Dedifferentiated amniotic fluid mesenchymal stem cell (primary cell): ENCODE measurements around the gene FAM193B.

Experiments used
- DNase-seq: peaks from one replicate; pipeline ENCODE4 v3.0.0-alpha.2; 2016; ENCODE audit errors: extremely low spot score

The FAM193B gene

DNA sequence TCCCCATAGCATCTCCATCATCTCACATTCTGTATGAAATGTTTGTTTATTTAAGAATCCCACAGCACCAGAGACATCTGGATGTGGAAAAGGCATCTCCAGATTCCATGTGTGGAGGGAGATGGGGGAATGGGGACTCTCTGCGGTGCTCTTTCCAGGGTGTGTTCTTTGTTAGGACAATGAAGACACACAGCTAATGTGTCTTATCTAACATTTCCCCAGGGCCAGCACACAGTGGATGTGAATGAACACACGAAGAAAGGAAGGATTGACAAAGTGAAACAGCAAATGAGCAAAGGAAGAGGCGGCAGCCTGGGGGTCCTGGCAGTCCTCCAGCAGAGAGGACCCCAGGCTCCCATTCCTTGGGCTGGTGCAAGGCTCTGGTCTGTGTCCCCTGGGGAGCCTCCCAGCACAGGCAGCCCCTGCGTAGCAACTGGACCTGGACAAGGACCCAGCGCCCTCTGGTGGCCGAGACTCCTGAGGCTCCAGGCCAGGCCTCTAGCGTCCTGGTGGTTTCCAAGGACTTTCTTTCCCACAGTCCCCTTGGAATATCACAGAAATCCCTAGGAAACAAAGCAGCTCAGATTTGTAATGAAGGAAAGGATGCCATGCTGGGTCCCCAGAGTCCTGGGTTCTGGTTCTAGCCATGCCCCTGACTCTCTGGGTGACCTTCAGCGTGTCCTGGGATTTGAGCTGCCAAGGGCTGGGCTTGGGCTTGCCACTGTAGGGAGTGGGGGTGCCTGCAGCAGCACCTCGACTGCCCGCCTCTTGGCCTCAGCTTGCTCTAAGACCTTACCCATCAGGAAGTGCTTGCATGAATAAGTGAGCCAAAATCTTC, 53.5 kb downstream of the FAM193B start:
- peak; percentile 88 for DNase-seq

DNA sequence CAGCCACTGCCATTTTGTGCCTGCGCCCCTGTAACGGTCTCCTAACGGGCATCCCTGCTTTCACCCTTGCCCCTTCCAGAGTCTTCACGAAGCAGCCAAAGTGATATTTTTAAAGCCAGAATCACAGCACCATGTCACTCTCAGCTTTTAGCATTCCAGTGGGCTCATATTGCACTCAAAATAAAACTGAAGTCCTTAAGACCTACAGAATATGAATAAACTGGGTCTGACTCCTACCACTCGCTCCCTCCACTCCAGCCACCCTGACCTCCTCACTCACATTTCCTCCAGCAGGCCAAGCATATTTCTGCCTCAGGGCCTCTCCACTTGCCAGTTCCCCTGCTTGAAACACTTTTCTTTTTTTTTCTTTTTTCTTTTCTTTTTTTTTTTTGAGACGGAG, 54.5 kb downstream of the FAM193B start:
- no peak for DNase-seq

DNA sequence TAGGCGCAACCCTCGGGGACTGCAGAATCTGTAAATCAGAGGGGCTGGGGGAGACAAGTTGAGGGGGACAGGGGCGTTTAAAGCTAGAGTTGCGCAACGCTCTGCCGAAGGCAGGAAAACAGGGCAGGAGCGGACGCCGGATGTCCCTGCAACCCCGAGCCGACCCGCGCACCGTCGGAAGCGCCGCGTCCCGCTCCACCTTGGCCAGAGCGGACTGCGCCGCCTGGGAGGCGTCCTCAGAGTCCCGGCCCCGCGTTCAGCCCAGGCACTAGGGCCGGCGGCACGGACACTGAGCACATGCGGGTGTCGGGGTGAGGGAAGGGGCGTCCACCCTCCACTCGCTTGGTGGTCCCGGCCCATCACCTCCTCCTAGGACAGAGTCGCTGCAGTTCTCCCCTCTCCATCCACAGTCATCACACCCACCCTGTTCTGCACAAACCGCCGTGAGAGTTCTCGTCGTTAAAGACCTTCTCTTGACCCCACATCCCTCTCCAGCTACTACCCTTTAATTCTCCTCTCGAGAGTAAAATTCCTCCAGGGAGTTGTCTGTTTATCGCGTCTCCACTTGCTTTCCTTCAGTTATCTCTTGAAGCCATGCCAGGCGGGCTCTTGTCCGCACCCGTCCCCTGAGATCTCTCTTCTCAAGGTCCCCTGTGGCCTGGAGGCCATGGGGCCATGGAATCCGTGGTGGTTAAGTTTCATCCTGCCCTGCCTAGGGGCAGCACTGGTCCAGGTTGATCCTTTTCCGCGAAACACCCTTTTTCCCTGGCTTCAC, 56.2 kb downstream of the FAM193B start:
- no peak for DNase-seq

DNA sequence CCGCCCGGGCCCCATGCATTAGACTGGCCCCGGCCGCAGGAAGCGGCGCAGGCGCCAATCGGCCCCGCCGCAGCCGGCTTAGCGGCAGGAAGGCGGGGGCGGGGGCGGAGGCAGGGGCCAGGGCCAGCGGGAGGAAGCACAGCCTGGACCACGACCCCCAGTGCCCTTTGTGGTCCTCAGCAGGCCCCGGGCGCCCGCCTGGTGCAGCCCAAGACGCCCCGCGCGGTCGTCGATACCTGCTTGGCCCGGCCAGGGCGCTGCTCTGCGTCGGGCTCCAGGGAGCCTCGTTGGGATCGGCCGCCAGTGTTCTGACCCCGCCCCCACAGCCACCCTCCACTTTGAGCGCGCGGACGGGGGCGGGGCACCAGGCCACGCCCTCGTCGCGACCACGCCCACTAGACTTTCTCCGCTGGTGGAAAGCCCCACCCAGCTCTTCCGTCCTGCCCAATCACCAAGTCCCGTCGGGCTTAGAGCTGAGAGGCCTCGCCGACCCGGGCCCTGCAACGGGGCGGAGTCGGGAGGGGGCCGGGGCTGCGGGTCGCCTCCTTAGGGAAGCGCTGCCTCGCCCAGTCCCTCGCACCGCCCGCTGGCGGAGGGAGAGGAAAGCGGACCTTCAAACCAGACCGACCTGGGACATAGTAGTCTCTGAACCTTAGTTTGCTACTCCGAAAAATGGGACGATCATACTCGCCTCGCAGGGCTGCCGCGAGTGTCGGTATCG, 56.9 kb downstream of the FAM193B start, which contains the start of gene PDLIM7:
PDLIM7 (minus strand) TSS at position 313 of the 721 bp plus-strand sequence. CDS start 1,092 bp downstream, outside the sequence.
- DNase-seq: peak; percentile 94

DNA sequence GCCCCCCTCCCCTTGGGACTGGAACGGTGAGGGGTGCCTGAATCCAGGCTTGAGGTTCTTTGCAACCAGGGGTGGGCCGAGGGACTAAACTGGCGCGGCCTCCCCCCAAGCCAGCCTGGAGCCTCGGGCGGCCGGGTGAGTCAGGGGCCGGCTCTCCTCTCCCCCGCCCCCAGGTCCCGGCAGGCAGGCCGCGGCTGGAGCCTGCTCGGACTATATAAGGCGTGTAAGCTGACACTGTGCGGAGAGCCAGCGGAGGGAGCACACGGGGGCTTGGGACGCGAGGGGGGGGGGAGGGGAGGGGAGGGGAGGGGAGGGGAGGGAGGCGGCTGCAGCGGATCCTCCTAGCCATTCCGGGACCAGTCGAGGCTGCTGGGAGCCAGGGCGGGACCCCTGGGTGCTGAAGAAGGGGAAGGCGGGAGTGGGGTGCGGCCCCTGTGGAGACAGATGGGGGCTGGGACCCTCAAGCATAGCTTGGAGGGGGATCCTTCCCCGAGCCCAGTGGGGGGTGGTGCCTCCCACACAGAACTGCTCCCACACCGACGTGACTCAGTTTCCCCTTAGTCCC, 57.6 kb downstream of the FAM193B start:
- DNase-seq: peak; percentile 90

DNA sequence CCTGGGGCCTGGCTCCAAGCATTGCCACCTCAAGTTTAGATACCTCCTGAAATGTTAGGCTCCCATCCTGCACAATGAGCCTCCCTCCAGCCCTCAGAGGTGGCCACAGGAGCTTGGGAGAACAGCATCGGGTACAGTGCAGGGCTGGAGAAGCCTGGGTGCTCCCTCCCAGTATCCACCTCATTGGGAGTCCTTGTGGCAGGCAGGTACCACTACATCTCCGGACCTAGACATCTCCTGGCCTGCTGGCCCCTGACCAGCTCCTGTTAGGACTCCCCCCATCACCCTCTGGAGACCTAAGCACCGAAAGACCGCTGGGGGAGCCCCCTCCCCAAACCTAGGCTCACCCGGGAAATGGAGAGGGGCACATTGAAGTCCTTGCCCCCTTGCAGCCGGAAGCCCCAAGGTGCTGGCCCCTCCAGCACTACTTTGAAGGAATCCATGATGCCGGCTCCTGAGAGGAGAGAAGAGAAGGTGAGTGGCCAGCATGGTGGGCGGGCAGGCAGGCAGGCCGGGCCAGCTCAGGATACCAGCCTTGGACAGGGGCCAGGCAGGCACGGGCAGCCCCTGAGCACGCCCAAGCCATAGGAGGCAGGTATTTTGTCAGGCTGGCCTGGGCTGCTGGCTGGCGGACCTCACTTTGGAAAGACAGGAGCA, 58.2 kb downstream of the FAM193B start:
- no peak for DNase-seq

DNA sequence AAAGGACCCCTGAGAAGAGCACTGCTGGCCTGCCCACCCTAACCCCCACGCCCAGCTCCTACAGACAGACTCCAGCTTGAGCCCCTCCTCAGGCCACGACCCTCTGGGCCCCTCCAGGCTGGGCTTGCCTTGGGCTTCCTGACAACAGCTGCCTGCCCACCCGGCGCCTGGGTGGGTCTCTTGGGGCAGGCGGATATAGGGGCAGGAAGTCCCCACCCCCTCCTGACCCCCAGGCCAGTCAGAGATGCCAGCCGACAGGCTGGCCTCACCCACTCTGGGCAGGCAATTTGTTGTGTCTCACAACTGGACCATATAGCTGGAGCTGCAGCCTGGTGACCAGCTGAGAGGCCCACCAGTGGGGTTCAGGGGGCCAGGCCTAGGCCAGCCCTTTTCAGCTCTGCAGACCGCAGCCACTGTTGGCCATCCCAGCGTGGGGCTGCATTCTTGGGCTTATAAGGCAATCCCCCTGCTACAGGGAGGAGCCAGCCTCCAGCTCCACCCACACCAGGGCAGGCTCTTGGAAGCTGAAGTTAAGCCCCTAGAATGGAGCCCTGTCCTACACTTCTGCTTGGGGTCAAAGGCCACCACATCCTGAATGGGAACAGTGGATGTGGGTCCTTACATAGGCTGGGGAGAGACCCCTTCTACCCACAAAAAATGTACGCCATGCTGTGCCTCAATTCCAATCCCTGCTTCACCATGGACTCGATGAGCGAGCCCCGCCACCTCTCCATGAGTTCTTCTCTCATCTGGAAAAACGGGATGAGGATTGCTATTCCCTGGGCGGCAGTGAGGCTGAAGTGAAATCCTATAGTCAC, 58.9 kb downstream of the FAM193B start:
- peak; percentile 74 for DNase-seq

DNA sequence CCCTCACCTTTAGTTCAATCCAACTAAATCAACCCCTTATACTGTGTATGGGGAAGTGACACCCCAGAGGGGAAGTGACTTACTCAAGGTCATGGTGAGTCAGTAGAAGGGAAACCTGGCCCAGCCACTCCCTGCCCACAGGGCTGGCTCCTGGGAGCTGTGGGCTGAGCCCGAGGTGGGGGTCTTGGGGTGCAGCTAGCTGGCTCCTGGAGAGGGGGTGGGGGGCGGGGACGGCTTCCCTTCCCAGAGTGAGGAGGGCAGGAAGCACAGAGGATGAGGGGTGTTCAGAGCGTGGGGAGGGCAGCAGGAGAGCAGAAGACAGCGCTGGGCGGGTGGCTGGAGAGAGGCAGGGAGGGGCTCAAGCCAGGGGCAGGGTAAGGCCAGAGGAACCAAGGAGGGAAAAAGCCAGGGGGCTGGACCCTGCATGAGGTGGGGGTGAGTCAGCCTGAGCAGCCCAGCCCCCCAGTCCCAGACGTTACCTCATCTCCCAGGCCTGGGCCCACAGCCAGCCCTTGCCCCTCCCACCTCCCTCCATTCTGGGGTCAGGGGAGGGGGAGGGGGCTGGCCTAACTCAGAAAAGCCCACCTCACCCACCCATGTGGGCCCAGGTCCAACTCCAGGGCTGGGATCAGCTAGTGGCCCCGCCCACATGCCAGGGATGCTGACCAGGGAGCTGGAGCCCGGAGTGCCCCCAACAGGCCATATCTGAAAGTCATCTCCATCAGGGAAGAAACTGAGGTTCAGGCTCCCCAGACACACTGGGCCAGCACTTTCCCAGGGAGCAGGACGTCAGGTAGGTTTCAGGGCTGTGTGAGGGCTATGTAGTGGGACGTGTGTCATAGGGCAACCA, 59.8 kb downstream of the FAM193B start:
- DNase-seq: peak; percentile 78

DNA sequence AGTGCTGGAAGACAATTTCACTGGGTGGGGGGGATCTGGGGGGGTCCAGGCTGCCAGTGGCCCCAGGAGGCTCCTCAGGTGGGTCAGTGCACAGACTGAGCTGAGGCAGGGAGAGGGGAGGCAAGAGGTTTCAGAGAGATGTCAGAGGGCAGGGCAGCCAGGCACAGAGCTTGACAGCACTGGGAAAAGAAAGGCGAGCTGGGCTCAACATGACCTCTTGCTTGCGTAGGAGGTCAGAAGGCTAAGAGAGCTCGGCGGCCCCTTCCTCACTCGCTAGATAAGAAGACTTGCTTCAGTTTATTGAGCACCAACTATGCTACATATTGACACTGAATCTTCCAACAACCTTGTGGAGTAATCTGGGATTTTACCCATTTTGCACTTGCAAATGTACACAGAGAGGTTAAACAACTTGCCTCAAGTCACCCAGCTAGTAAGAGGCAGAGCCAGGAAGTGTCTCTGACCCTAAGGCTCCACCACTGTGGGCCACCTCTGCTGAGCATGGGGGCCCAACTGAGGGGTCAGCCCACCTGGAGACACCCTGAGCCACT, 60.5 kb downstream of the FAM193B start:
- DNase-seq: no peak

DNA sequence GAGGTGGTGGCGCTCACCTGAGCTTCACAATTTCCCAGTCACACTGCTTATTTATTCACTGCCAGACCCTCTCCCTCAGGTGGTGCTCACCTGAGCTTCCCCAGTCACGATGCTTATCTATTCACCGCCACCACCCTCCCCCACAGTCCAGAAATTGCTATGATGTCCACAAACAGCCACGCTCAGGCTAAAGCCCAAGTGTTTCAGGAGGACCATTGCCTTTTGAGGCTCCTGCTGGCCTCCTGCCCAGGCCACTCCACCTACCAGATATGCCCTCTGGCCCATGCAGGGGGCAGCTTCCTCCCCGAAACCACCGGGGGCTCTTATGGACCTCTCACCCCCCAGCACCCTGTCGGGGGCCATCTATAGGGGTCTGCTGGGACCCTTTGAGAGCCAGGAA, 61.5 kb downstream of the FAM193B start:
- no peak for DNase-seq

DNA sequence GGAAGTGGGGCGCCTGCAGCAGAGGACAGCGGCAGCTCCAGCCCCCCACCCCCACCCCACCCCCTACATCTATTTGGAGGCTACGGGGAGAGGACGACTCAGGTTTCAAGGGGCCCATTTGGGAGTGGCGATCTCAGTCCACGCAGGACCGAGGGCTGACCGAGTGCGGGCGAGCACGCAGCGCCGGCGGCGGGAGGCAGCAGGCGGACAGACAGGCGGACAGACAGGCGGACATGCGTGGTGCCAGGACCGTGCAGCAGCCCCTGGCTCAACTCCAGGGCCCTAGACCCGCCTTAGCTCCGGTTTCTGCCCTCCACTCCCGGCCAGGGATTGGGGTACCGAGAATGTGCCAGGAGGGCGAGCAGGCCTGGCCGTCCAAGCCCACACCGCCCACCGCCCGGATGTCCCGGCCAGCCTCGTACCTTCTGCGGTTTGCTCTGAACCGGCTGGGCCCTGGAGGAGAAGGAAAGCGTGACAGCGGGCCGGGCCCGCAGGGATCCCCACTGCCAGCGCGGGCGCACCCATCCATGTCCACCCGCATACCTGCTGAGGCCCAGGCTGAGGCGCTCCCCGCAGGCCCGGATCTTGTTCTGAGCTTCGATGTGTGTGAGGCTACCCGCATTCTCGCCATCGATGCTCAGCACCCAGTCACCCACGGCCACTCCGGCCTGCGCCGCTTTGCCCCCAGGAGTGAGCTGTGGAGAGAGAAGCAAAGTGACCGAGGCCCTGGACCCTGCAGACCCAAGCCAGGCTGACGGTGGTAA, 62.2 kb downstream of the FAM193B start:
- DNase-seq: no peak

DNA sequence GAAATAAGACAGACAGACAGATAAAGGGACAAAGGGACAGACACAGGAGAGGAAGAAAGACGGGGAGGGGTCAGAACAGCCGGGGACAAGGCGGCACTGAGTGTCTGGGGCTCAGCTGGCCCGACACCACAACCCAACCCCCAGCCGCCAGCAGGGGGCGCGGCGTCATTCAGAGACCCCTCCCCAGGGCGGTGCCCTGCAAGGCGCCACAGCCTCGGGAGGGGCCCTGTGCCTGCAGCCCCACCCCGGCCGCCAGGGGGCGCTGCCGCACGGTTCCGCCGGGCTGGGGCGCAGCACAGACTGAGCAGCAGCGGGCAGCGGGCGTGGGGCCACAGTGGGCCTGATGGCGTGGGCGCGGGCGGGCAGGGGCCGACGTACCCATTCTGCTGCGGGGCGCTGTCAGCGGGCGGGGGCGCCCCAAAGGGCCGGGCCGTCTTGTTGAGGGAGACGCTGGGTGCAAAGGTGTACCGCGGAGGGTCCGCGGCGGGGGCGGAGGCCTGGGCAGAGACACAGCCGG, 62.9 kb downstream of the FAM193B start:
- DNase-seq: no peak

DNA sequence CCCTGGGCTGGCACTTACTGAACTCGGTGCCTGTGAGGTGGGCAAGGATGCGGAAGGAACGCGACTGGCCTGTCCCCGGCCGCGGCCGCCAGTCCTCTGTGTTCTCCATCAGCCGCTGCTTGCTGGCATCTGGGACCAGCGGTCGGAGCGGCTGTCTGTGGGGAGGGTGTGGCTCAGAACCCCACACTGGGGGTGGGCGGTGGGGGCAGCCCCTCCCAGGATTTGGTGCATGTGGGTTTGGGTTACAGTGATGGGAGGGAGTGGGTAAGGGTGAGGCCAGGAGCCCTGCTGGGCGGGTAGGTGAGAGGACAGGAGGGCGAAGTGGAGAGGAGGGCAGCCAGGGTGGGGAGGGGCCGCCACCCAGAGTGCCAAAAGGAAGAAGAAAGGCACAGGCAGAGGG, 63.4 kb downstream of the FAM193B start:
- no peak for DNase-seq

DNA sequence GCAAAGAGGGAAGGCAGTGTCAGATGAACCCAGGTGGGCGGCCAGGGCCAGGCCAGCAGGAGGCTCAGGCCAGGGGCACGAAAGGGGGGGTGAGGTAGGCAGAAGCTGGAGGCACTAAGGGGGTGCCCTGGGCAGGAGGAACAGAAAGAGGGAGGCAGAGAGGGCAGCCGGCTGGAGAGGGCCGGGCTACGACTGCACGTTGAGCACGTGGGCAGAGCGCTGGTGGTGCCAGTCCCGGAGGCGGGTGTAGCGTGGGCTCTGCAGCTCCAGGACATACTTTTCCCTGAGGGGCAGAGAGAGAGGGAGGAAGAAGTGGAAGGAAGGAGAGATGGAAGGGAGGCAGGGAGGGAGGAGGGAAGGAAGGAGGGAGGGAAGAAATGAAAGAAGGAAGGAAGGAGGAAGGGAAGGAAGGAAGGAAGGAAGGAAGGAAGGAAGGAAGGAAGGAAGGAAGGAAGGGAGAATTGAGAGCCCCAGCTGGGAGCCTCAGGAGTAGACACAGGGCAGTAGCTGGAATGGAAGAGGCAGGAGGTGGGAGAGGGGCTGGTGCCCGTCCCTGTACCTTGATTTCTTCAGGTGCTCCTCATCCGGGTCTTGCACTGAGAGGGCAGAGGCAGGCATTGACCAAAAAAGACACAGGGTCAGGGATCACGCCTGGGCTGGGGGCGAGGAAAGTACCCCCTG, 63.9 kb downstream of the FAM193B start:
- DNase-seq: no peak

DNA sequence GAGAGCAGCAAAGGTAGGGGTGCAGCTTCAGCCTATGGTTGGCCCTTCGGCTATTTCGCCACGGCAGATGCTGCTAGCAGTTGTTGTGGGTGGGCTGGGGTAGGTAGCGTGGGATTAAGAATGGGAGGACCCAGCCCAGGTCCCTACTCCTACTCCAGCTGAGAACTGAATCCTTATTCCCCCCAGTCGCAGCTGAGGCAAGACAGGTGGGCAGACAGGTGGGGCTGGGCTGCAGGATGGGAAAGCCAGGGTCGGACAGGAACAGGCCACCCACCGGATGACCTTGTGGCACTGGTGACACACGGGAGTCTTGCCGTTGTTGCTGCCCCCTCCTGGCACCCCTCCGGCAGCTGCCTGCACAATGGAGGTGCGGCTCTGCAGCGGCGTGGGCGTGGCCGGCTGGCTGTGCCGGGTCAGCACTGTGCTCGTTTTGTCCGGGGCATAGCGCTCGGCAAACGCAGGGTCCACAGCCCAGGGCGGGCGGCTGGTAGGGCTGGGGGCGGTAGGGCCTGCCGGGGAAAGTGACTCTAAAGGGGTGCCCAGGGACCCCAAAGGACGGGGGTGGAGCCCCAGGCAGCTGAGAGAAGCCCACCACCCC, 65.1 kb downstream of the FAM193B start:
- DNase-seq: no peak

DNA sequence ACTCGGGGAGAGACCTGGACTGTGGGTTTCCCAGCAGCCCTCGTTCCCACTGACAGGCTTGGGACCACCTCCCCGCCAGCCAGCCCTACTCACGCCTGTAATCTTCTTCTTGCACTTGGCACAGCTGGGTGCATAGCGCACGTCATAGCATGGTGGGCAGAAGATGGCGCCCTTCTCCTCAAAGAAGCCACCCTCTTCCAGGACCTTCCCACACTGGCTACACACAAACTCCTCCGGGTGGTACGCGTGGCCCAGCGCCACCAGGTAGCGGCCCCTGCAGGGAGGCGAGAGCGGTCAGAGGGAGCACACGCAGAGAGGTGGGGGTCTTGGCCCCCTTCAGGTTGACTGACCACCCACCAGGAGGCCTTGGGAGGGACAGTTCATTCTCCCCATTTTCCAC, 66.4 kb downstream of the FAM193B start:
- no peak for DNase-seq

DNA sequence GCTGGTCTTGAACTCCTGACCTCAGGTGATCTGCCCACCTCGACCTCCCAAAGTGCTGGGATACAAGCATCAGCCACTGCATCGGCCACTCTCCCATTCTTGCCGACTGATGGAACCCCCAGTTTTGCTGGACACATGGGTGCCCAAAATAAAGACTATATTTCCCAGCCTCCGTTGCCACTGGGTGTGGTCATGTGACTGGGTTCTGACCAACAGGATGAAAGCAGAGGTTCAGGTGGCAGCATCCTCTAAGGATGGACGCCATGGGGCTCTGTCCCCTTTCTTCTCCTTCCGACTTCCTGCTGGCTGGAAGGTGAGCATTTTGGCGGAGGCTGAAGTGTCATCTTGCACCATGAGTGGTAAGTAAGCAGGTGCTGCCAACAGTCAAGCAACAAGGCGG, 67.2 kb downstream of the FAM193B start:
- no peak for DNase-seq
